ENCODE data around the gene PTH1R.

GRCh38 chr3:46904303-46905212, 27.0 kb downstream of the PTH1R start:
- no peak for TF ChIP-seq SUZ12 (IDR thresholded peaks at IDR 0.05; ENCODE audit: extremely low read depth, insufficient read depth, insufficient read length)
- no peak for TF ChIP-seq YY1 (IDR thresholded peaks at IDR 0.05; ENCODE audit: insufficient read depth, insufficient read length)
- no peak for TF ChIP-seq ZNF274 (IDR thresholded peaks at IDR 0.05; ENCODE audit: low read depth, low read length)
